Measurements from ENCODE around the gene DLG1. TPM values are rescaled to one million over a fixed set of nuclear protein-coding genes. Genes with fewer than 3 reads are reported as not detected.

The DLG1 gene
- total and polyA plus RNA-seq, 2 of the 4 experiments (the other 2 are of a cell fraction), result 21.2 to 57.7 TPM

GRCh38 chr3:197023241-197023997, 275.0 kb downstream of the DLG1 start:
- Histone ChIP-seq H3K9ac (ENCODE audit: low read depth, low read length) (no peak overlapping the region), H4K20me1 (ENCODE audit: insufficient read depth, low read length) (no peaks in the 10 kb centered on the region), H3K27ac (ENCODE audit: insufficient read depth, low read length) (no peak overlapping the region), H2BK20ac (ENCODE audit: low read depth, low read length) (no peak overlapping the region), H3K4me3 (ENCODE audit: insufficient read depth, low read depth, low read length) (no peak overlapping the region), H3K9me3 (ENCODE audit: control insufficient read depth, insufficient read depth, low read length) (no peaks in the 10 kb centered on the region), H2AFZ (replicated peaks; ENCODE audit: low read length, poor library complexity) (peak overlapping the region; percentile 58), H3K18ac (ENCODE audit: low read depth, low read length) (no peak overlapping the region), H2BK5ac (ENCODE audit: low read depth, low read length, poor library complexity, severe bottlenecking) (no peak overlapping the region), H3K4me1 (ENCODE audit: control insufficient read depth, insufficient read depth, low read length) (no peaks in the 10 kb centered on the region), H4K8ac (ENCODE audit: low read depth in 2 of 2, low read length in 2 of 2) (no peak overlapping the region), H2BK15ac (ENCODE audit: low read depth, low read length) (no peak overlapping the region), H2AK9ac (replicated peaks; ENCODE audit: low read depth, low read length, poor library complexity) (no peak overlapping the region), H4K91ac (ENCODE audit: insufficient read depth, low read depth, low read length) (no peak overlapping the region), H4K5ac (ENCODE audit: low read depth, low read length) (no peak overlapping the region), H3K14ac (replicated peaks; ENCODE audit: low read depth, low read length) (no peak overlapping the region), H3K36me3 (ENCODE audit: control insufficient read depth, insufficient read depth, low read length) (no peaks in the 10 kb centered on the region), H3K9me1 (ENCODE audit: insufficient read depth, low read length) (no peaks in the 10 kb centered on the region), H3K4ac (ENCODE audit: low read depth, low read length) (no peak overlapping the region), H2AK5ac (ENCODE audit: low read depth, low read length) (no peak overlapping the region), H2BK120ac (ENCODE audit: low read depth, low read length) (no peak overlapping the region), H3K79me1 (ENCODE audit: low read depth in 1 of 2, low read length in 2 of 2) (no peaks in the 10 kb centered on the region), H3K23ac (ENCODE audit: low read depth, low read length) (no peak overlapping the region), H3K27me3 (ENCODE audit: control insufficient read depth, insufficient read depth, low read length) (peaks cover 61% of the 10 kb centered on the region), H3K4me2 (ENCODE audit: low read depth, low read length) (no peak overlapping the region), H3K56ac (ENCODE audit: extremely low read depth, insufficient read depth, low read length) (no peak overlapping the region)
- CTCF ChIA-PET, result no interaction called here
- dilution Hi-C loops (cut with HindIII; ENCODE audit: low sequenced_read_pairs, unreplicated experiment) (no loop called here), intact Hi-C loops (cut with micrococcal nuclease) (no loop called here), in situ Hi-C loops (cut with MboI; ENCODE audit: low sequenced_read_pairs) (no loop called here)
- POLR2A ChIA-PET (ENCODE audit: unreplicated experiment), result no interaction called here
- no peak for DNase-seq
- TF ChIP-seq BHLHE40 (IDR thresholded peaks at IDR 0.05; ENCODE audit: low read depth, low read length), result no peak
- TF ChIP-seq RAD21 (IDR thresholded peaks at IDR 0.05; ENCODE audit: low read length), result no peak
- no peak for TF ChIP-seq USF2 (IDR thresholded peaks at IDR 0.05; ENCODE audit: low read depth, low read length)
- no peak for TF ChIP-seq FOS (IDR thresholded peaks at IDR 0.05; ENCODE audit: low read depth, low read length)
- TF ChIP-seq MAZ (IDR thresholded peaks at IDR 0.05; ENCODE audit: borderline replicate concordance, low read depth, low read length), result no peak
- no peak for TF ChIP-seq MAFK (IDR thresholded peaks at IDR 0.05; ENCODE audit: low read depth, low read length)
- no peak for TF ChIP-seq CTCF (conservative IDR thresholded peaks at IDR 0.05; ENCODE audit: low read depth, low read length)
- ATAC-seq (ENCODE audit: low read depth), result no peak
- 59% methylated on average over 6 of the region's 27 CpGs; no CpG with 5 or more reads in 1 of the 2 experiments for WGBS, 2 experiments (ENCODE audit: extremely low coverage in 2 of 2, insufficient read length in 1 of 2)
- no TSS peak for BruUV-seq (replicated peaks)

All from IMR-90 (cell line).